Measurements from ENCODE around the gene PTPN1.

The PTPN1 gene

DNA sequence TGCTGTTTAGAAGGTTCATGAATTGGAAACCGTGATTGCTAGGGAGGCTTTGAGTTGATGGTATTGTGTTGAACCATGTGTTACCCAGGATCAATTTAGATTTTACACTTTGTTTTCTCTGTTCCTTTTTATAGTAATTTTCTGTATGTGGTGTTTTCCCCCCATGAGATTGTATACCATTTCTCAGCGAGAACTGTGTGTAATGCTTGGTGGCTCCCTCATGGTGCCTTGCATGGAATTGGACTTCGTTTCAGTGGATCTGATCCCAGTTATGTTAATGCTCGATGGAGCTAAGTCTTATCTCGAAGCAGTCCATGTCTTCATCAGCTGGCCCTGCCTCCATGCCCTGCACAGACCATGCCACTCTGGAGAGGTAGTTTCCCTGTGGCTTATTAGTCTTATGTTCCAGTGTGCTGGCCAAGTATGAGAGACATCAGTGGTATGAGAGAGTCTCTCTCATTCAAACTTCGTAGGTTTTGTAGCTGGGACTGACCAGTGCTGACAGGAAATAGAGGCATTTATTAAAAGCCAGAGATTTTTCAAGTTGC is 18.7 kb downstream of the PTPN1 start:
- H3K4me3 ChIP-seq, result no peak overlapping the region

DNA sequence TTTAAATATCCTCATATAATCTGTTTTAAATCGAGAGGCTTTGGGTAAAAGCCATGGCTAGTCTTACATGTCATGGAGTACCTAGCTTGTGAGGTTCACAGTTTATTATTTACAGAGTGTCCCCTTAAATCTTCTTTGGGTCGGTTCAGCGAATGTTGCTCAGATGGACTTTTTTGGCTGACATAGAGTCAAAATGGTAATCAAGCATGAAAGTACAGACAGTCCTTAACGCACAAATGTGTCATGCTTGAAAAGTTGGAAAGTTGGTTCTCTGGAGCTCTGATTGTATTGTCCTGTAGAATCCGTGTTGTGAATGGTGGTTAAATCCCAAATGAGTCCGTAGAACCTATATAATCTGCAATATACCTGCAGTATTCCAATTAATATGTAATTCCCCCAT is 22.0 kb downstream of the PTPN1 start:
- H3K36me3 ChIP-seq, result peaks cover 6 to 66% (median 14%) of the 10 kb centered on the region in 11 experiments; a peak in 19 of 22 replicates
- no peak for TF ChIP-seq Cebpa-rat (IDR thresholded peaks at IDR 0.05)
- no peaks in the 10 kb centered on the region for H3K27me3 ChIP-seq
- H3K9ac ChIP-seq, result no peak overlapping the region
- H3K4me3 ChIP-seq, result no peak overlapping the region
- peak overlapping the region in 7 of 11 experiments; percentile 1 to 48 (median 25); a peak in 11 of 22 replicates for H3K4me2 ChIP-seq
- peaks cover 51 to 100% (median 96%) of the 10 kb centered on the region in 11 experiments; a peak in 21 of 22 replicates for H4K20me1 ChIP-seq
- peaks cover 27 to 76% (median 37%) of the 10 kb centered on the region in 10 experiments for H3K4me1 ChIP-seq
- peaks cover 0 to 4% (median 0%) of the 10 kb centered on the region in 11 experiments; a peak in 6 of 22 replicates for H3K9me3 ChIP-seq (replicated peaks in 1 of 11)
- no peak overlapping the region for H3K27ac ChIP-seq

More for the DNA sequence above, 18.7 kb downstream of the PTPN1 start:
- no peak for TF ChIP-seq Cebpa-rat (IDR thresholded peaks at IDR 0.05)
- peaks cover 37 to 81% (median 47%) of the 10 kb centered on the region in 10 experiments for H3K4me1 ChIP-seq
- H4K20me1 ChIP-seq, result peaks cover 57 to 100% (median 98%) of the 10 kb centered on the region in 11 experiments
- H3K36me3 ChIP-seq, result peaks cover 6 to 54% (median 21%) of the 10 kb centered on the region in 11 experiments; a peak in 19 of 22 replicates
- no peak overlapping the region for H3K27ac ChIP-seq
- no peaks in the 10 kb centered on the region for H3K9me3 ChIP-seq (replicated peaks in 1 of 11)
- H3K9ac ChIP-seq, result no peak overlapping the region
- H3K27me3 ChIP-seq, result no peaks in the 10 kb centered on the region
- H3K4me2 ChIP-seq, result peak overlapping the region in 5 of 11 experiments; percentile 1 to 62 (median 18); a peak in 4 of 22 replicates

DNA sequence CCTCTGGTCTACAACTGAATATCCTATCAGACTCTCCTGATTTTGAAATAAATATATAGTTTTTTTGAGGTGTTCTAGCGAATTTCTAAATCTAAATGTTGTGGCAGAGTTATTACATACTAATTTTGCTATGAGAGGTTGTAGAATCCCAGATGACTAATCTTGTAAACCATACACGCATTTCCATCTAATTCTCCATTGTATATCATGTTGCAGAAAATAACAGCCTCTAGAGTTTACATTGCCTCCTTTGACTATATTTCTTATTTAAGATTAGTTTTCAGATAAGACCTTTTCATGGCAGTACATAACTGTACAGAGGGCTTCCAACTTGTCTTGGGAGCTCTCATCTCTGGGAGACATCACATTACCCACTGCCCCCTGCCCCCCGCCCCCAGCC is 22.9 kb downstream of the PTPN1 start:
- TF ChIP-seq Cebpa-rat (IDR thresholded peaks at IDR 0.05), result no peak
- H4K20me1 ChIP-seq, result peaks cover 49 to 99% (median 96%) of the 10 kb centered on the region in 11 experiments; a peak in 21 of 22 replicates
- H3K4me1 ChIP-seq, result peaks cover 34 to 76% (median 44%) of the 10 kb centered on the region in 10 experiments
- peaks cover 2 to 64% (median 8%) of the 10 kb centered on the region in 11 experiments; a peak in 15 of 22 replicates for H3K36me3 ChIP-seq
- no peaks in the 10 kb centered on the region for H3K27me3 ChIP-seq
- peaks cover 0 to 12% (median 5%) of the 10 kb centered on the region in 11 experiments; a peak in 10 of 22 replicates for H3K9me3 ChIP-seq (replicated peaks in 1 of 11)
- 0 out of 22 replicates have a peak overlapping the region, but pooled peaks of 1 of the 11 experiments have one; percentile 1 for H3K4me2 ChIP-seq
- no peak overlapping the region for H3K4me3 ChIP-seq
- H3K9ac ChIP-seq, result no peak overlapping the region
- no peak overlapping the region for H3K27ac ChIP-seq

DNA sequence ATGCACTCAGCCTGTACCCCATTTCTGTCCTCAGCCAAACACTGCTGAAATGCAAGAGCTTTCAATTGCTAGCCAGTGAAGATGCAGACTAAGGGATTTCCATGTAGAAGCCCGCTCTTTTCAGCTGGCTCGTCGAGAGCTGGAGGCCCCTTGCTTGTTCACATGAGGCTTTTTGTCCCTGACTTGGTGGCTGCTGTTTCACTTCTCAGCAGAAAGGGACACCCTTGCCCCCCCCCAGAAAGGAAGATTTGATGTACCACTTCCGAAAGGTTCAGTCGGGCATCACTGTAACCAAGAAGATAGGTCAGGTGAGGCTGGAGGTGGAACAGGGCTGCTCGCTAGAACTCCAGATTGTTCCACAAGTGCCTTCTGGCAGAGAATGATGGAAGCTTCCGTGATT is 23.3 kb downstream of the PTPN1 start:
- TF ChIP-seq Cebpa-rat (IDR thresholded peaks at IDR 0.05), result no peak

DNA sequence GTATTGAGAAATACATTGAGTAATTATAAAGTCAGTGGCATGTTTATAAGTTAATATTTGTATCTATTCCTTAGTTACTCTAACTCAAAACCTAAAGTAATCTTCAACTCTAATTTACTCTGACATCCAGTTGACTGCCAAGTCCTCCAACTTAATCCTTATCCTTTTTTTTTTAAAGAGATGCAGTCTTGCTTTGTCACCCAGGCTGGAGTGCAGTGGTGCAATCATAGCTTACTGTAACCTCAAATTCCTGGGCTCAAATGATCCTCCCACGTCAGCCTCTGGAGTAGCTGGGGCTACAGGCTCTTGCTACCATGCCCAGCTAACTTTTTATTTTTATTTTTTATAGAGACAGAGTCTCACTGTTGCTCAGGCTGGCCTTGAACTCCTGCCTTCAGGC is 24.4 kb downstream of the PTPN1 start:
- H3K27me3 ChIP-seq, result no peaks in the 10 kb centered on the region
- H3K4me3 ChIP-seq, result no peak overlapping the region
- peaks cover 10 to 28% (median 19%) of the 10 kb centered on the region in 11 experiments for H3K9me3 ChIP-seq (replicated peaks in 1 of 11)
- TF ChIP-seq Cebpa-rat (IDR thresholded peaks at IDR 0.05), result no peak
- peaks cover 5 to 68% (median 18%) of the 10 kb centered on the region in 11 experiments; a peak in 18 of 22 replicates for H3K36me3 ChIP-seq
- peaks cover 44 to 94% (median 85%) of the 10 kb centered on the region in 11 experiments; a peak in 21 of 22 replicates for H4K20me1 ChIP-seq
- H3K9ac ChIP-seq, result no peak overlapping the region; a peak in 1 of 22 replicates
- peak overlapping the region in 1 of 11 experiments; percentile 11; a peak in 1 of 22 replicates for H3K4me2 ChIP-seq
- H3K27ac ChIP-seq, result no peak overlapping the region
- H3K4me1 ChIP-seq, result peaks cover 32 to 66% (median 42%) of the 10 kb centered on the region in 10 experiments

More for the DNA sequence above, 23.3 kb downstream of the PTPN1 start:
- Histone ChIP-seq H4K20me1 (peaks cover 49 to 99% (median 95%) of the 10 kb centered on the region in 11 experiments; a peak in 21 of 22 replicates), H3K4me1 (peaks cover 37 to 76% (median 46%) of the 10 kb centered on the region in 10 experiments), H3K4me3 (no peak overlapping the region), H3K9ac (no peak overlapping the region), H3K9me3 (replicated peaks in 1 of 11) (peaks cover 0 to 17% (median 8%) of the 10 kb centered on the region in 11 experiments; a peak in 12 of 22 replicates), H3K27ac (no peak overlapping the region), H3K36me3 (peaks cover 0 to 62% (median 8%) of the 10 kb centered on the region in 11 experiments; a peak in 13 of 22 replicates), H3K4me2 (no peak overlapping the region), H3K27me3 (no peaks in the 10 kb centered on the region)

DNA sequence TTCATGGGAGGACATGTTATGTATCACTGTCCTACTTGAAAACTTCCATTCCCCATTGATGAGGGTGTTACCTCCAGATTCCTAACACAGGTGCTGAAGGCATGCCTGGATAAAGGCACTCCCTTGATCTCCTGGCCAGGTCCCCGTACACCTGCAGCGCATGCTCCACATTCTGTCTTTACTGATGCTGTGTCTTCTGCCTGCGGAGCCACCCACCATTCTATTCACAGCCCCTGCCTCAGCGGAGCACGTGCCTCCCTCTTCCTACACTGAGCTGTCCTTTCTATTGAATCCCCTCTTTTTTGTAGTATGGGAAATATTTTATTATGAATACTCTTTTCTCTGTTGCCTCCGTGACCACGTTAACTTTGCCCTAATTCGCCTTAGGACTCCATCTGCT is 25.0 kb downstream of the PTPN1 start:
- no peak for TF ChIP-seq Cebpa-rat (IDR thresholded peaks at IDR 0.05)
- H3K27me3 ChIP-seq, result no peaks in the 10 kb centered on the region
- H3K9ac ChIP-seq, result no peak overlapping the region
- H3K4me3 ChIP-seq, result no peak overlapping the region
- H3K4me1 ChIP-seq, result peaks cover 34 to 66% (median 42%) of the 10 kb centered on the region in 10 experiments
- H3K9me3 ChIP-seq (replicated peaks in 1 of 11), result peaks cover 16 to 33% (median 25%) of the 10 kb centered on the region in 11 experiments
- peak overlapping the region in 1 of 11 experiments; percentile 24; a peak in 2 of 22 replicates for H3K4me2 ChIP-seq
- peaks cover 39 to 88% (median 79%) of the 10 kb centered on the region in 11 experiments; a peak in 21 of 22 replicates for H4K20me1 ChIP-seq
- H3K27ac ChIP-seq, result no peak overlapping the region
- H3K36me3 ChIP-seq, result peaks cover 5 to 71% (median 18%) of the 10 kb centered on the region in 11 experiments; a peak in 18 of 22 replicates

DNA sequence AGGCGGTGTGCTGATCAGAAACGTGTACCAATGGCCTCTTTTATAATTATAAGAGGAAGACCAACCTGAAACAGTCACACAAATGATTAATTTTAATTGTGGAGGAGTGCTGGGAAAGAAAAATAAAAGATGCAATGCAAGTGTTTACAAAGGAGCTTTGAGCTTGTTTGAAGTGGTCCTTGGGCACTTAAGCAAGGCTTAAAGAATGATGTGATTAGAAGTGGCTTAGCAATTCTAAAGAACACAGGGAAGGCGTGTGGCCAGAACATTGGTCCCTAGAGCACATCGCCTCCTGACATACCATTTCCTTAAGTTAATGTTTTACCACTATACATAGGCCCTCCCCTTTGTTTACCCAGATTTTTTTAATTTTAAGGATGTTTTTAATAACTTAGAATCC is 26.1 kb downstream of the PTPN1 start:
- Histone ChIP-seq H3K27me3 (no peaks in the 10 kb centered on the region), H3K27ac (no peak overlapping the region), H3K4me2 (peak overlapping the region in 5 of 11 experiments; percentile 0 to 47 (median 28); a peak in 7 of 22 replicates), H3K36me3 (peaks cover 10 to 72% (median 24%) of the 10 kb centered on the region in 11 experiments; a peak in 20 of 22 replicates), H3K4me1 (peaks cover 42 to 70% (median 52%) of the 10 kb centered on the region in 10 experiments), H4K20me1 (peaks cover 35 to 86% (median 78%) of the 10 kb centered on the region in 11 experiments; a peak in 21 of 22 replicates), H3K9ac (no peak overlapping the region), H3K4me3 (no peak overlapping the region), H3K9me3 (replicated peaks in 1 of 11) (peaks cover 26 to 44% (median 33%) of the 10 kb centered on the region in 11 experiments)
- no peak for TF ChIP-seq Cebpa-rat (IDR thresholded peaks at IDR 0.05)

DNA sequence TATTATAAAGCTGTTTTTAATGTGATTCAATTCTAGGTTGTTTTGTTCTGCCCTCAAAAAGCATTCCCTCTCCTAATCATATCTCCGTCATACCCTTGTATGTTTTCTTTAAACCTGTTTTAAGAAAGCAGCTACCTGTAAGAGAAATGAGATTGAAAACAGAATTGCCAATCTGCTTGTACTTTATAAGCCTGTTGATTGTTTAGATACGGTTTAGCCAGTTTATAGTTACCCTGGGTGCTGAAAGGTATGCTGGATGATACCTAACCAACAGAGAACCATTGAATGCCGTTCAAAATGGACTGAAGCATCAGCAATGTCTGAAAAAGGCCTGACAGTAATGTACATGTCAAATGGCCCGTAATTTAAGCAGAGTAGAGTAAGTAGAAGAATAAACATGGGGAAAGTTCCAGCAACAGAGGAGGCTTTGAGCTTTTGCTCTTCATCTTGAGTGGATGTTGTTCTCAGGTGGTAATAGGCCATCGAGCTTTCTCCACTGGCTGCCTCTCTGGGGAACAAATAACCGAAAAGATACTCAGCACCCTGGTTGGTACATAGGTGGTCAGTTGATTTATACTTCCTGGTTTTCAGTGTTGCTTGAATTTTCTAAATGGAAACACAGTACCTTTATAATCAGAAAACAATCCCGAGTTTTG is 27.5 kb downstream of the PTPN1 start:
- Histone ChIP-seq H3K4me2 (peak overlapping the region in 10 of 11 experiments; percentile 10 to 54 (median 24); a peak in 16 of 22 replicates), H3K36me3 (peaks cover 10 to 73% (median 25%) of the 10 kb centered on the region in 11 experiments; a peak in 20 of 22 replicates), H3K4me1 (peaks cover 44 to 72% (median 52%) of the 10 kb centered on the region in 10 experiments), H3K9me3 (replicated peaks in 1 of 11) (peaks cover 26 to 44% (median 33%) of the 10 kb centered on the region in 11 experiments), H3K27ac (peak overlapping the region in 2 of 11 experiments; percentile 13 to 31; a peak in 3 of 22 replicates), H3K4me3 (no peak overlapping the region), H3K9ac (no peak overlapping the region), H3K27me3 (no peaks in the 10 kb centered on the region), H4K20me1 (peaks cover 29 to 86% (median 78%) of the 10 kb centered on the region in 11 experiments; a peak in 21 of 22 replicates)
- no peak for TF ChIP-seq Cebpa-rat (IDR thresholded peaks at IDR 0.05)

Measured in BLaER1 treated with 17β-estradiol and CSF1 and Interleukin-3, amounts not matched to agents 10 nM and 100 nM (cell line).